ENCODE measurements around the gene ZSWIM1. TPM values are rescaled to one million over a fixed set of nuclear protein-coding genes. Genes with fewer than 3 reads are reported as not detected.
"Not testable (repeated sequence)": the region's sequence is repeated elsewhere in the genome, so short reads cannot be mapped to it uniquely, and the experiment has no call there.

ZSWIM1 gene
- polyA plus RNA-seq, 6 donors from 2014 or later: 3.0 to 11.6 (median 4.7) TPM; not detected in 1

- H3K27me3 Mint-ChIP-seq: no peaks in the 10 kb centered on the region
- no peaks in the 10 kb centered on the region for H3K9me3 Mint-ChIP-seq
- peaks cover 7 to 13% (median 9%) of the 10 kb centered on the region in 3 donors for H3K4me1 Mint-ChIP-seq
- ATAC-seq (ENCODE audit: low read depth in 2 of 2) (no peak), DNase-seq (no peak)
- H3K27ac Mint-ChIP-seq: peak overlapping the region in 2 of 6 donors; percentile 6 to 23
- peaks cover 4 to 5% of the 10 kb centered on the region in 2 donors for H3K36me3 Mint-ChIP-seq
- H3K4me3 Mint-ChIP-seq: no peak overlapping the region
Measured at GRCh38 chr20:45897692-45898091, 16.7 kb downstream of the ZSWIM1 start.

GRCh38 chr20:45898285-45898684 lies 17.3 kb downstream of the ZSWIM1 start:
- Mint-ChIP-seq H3K4me3 (no peak overlapping the region), H3K4me1 (peaks cover 5 to 19% (median 9%) of the 10 kb centered on the region in 3 donors), H3K27me3 (no peaks in the 10 kb centered on the region), H3K36me3 (peaks cover 4 to 5% of the 10 kb centered on the region in 2 donors), H3K9me3 (no peaks in the 10 kb centered on the region), H3K27ac (no peak overlapping the region)
- ATAC-seq (ENCODE audit: low read depth in 2 of 2) (no peak), DNase-seq (no peak)

GRCh38 chr20:45899046-45899835 lies 18.2 kb downstream of the ZSWIM1 start:
- ATAC-seq (ENCODE audit: low read depth in 2 of 2) (no peak), DNase-seq (no peak)
- H3K27me3 Mint-ChIP-seq: no peaks in the 10 kb centered on the region
- peak overlapping the region in 2 of 6 donors; percentile 68 to 92 for H3K27ac Mint-ChIP-seq
- no peaks in the 10 kb centered on the region for H3K9me3 Mint-ChIP-seq
- peaks cover 0 to 4% of the 10 kb centered on the region in 2 donors for H3K36me3 Mint-ChIP-seq
- H3K4me3 Mint-ChIP-seq: no peak overlapping the region
- H3K4me1 Mint-ChIP-seq: peaks cover 5 to 18% (median 6%) of the 10 kb centered on the region in 3 donors

- ATAC-seq (ENCODE audit: low read depth in 2 of 2); H3K9me3 Mint-ChIP-seq; H3K27me3 Mint-ChIP-seq; H3K4me3 Mint-ChIP-seq; DNase-seq; H3K36me3 Mint-ChIP-seq; H3K27ac Mint-ChIP-seq: not testable (repeated sequence)
- H3K4me1 Mint-ChIP-seq: peaks cover 5 to 18% (median 6%) of the 10 kb centered on the region in 3 donors
Measured at GRCh38 chr20:45901332-45901731, 20.3 kb downstream of the ZSWIM1 start.

- H3K27ac Mint-ChIP-seq: no peak overlapping the region
- H3K9me3 Mint-ChIP-seq: no peaks in the 10 kb centered on the region
- H3K27me3 Mint-ChIP-seq: no peaks in the 10 kb centered on the region
- H3K4me3 Mint-ChIP-seq: no peak overlapping the region
- no peak for DNase-seq
- ATAC-seq (ENCODE audit: low read depth in 2 of 2): no peak
- peaks cover 0 to 4% of the 10 kb centered on the region in 2 donors for H3K36me3 Mint-ChIP-seq
- peaks cover 5 to 18% (median 6%) of the 10 kb centered on the region in 3 donors for H3K4me1 Mint-ChIP-seq
Measured at GRCh38 chr20:45902199-45902701, 21.2 kb downstream of the ZSWIM1 start.

GRCh38 chr20:45904583-45905504 lies 23.8 kb downstream of the ZSWIM1 start:
- H3K36me3 Mint-ChIP-seq: no peaks in the 10 kb centered on the region
- peaks cover 0 to 11% (median 9%) of the 10 kb centered on the region in 3 donors for H3K4me1 Mint-ChIP-seq
- ATAC-seq (ENCODE audit: low read depth in 2 of 2) (no peak), DNase-seq (no peak)
- H3K9me3 Mint-ChIP-seq: no peaks in the 10 kb centered on the region
- no peak overlapping the region for H3K27ac Mint-ChIP-seq
- H3K4me3 Mint-ChIP-seq: no peak overlapping the region
- H3K27me3 Mint-ChIP-seq: no peaks in the 10 kb centered on the region

- Mint-ChIP-seq H3K27ac (peak overlapping the region in 1 of 6 donors; percentile 33), H3K4me3 (no peak overlapping the region), H3K4me1 (peaks cover 3 to 14% (median 13%) of the 10 kb centered on the region in 3 donors), H3K27me3 (no peaks in the 10 kb centered on the region), H3K9me3 (peaks cover 0 to 2% (median 0%) of the 10 kb centered on the region in 7 donors), H3K36me3 (no peaks in the 10 kb centered on the region)
- ATAC-seq (ENCODE audit: low read depth in 2 of 2): no peak
- no peak for DNase-seq
Measured at GRCh38 chr20:45905505-45906079, 24.6 kb downstream of the ZSWIM1 start.

GRCh38 chr20:45907219-45907948 lies 26.4 kb downstream of the ZSWIM1 start:
- H3K9me3 Mint-ChIP-seq: peaks cover 0 to 5% (median 0%) of the 10 kb centered on the region in 7 donors
- peaks cover 21 to 24% (median 23%) of the 10 kb centered on the region in 3 donors for H3K4me1 Mint-ChIP-seq
- peaks cover 0 to 2% (median 0%) of the 10 kb centered on the region in 3 donors for H3K27me3 Mint-ChIP-seq
- no peaks in the 10 kb centered on the region for H3K36me3 Mint-ChIP-seq
- no peak overlapping the region for H3K27ac Mint-ChIP-seq
- DNase-seq: no peak
- ATAC-seq (ENCODE audit: low read depth in 2 of 2): no peak
- no peak overlapping the region for H3K4me3 Mint-ChIP-seq

- DNase-seq (no peak), ATAC-seq (ENCODE audit: low read depth in 2 of 2) (no peak)
- no peak overlapping the region for H3K4me3 Mint-ChIP-seq
- H3K4me1 Mint-ChIP-seq: peaks cover 16 to 22% (median 21%) of the 10 kb centered on the region in 3 donors
- H3K27me3 Mint-ChIP-seq: peaks cover 0 to 4% (median 0%) of the 10 kb centered on the region in 3 donors
- no peaks in the 10 kb centered on the region for H3K36me3 Mint-ChIP-seq
- H3K9me3 Mint-ChIP-seq: peaks cover 0 to 5% (median 0%) of the 10 kb centered on the region in 7 donors
- no peak overlapping the region for H3K27ac Mint-ChIP-seq
Measured at GRCh38 chr20:45908084-45908483, 27.1 kb downstream of the ZSWIM1 start.

GRCh38 chr20:45909336-45909808 lies 28.3 kb downstream of the ZSWIM1 start:
- no peak for ATAC-seq (ENCODE audit: low read depth in 2 of 2)
- H3K4me1 Mint-ChIP-seq: peaks cover 12 to 21% (median 20%) of the 10 kb centered on the region in 3 donors
- DNase-seq: no peak
- peaks cover 4 to 6% (median 4%) of the 10 kb centered on the region in 3 donors for H3K27me3 Mint-ChIP-seq
- H3K4me3 Mint-ChIP-seq: peak overlapping the region in 1 of 8 donors; percentile 91
- H3K9me3 Mint-ChIP-seq: peaks cover 0 to 5% (median 0%) of the 10 kb centered on the region in 7 donors
- no peak overlapping the region for H3K27ac Mint-ChIP-seq
- H3K36me3 Mint-ChIP-seq: no peaks in the 10 kb centered on the region

GRCh38 chr20:45909817-45910669 lies 29.0 kb downstream of the ZSWIM1 start:
- no peaks in the 10 kb centered on the region for H3K36me3 Mint-ChIP-seq
- peak overlapping the region in 4 of 6 donors; percentile 56 to 88 (median 78) for H3K27ac Mint-ChIP-seq
- H3K27me3 Mint-ChIP-seq: peaks cover 8 to 10% (median 8%) of the 10 kb centered on the region in 3 donors
- no peak for ATAC-seq (ENCODE audit: low read depth in 2 of 2)
- peaks cover 0 to 5% (median 0%) of the 10 kb centered on the region in 7 donors for H3K9me3 Mint-ChIP-seq
- H3K4me3 Mint-ChIP-seq: peak overlapping the region; percentile 59 to 94 (median 85)
- peaks cover 12 to 21% (median 20%) of the 10 kb centered on the region in 3 donors for H3K4me1 Mint-ChIP-seq
- DNase-seq: no peak
